Activated naive CD8-positive, alpha-beta T cell treated with anti-CD3 and anti-CD28 coated beads, Interleukin-2, amount 50 U/mL, for 24 hours (primary cell): ENCODE measurements around the gene INSYN2A.

Experiments
- ATAC-seq: fragments of 150-1000 bp; cut with Tn5 transposase; one replicate; pipeline ENCODE4 v1.10.0; 2021
- DNase-seq: peaks from one replicate; pipeline ENCODE4 v3.0.0; 2021
- H3K27ac Mint-ChIP-seq: one replicate; pipeline ENCODE4 v1.8.0; 2021; ENCODE audit warnings: mild to moderate bottlenecking, mixed read lengths
- H3K27me3 Mint-ChIP-seq: one replicate; pipeline ENCODE4 v1.8.0; 2021; ENCODE audit warnings: mixed read lengths
- H3K36me3 Mint-ChIP-seq: one replicate; pipeline ENCODE4 v1.8.0; 2021; ENCODE audit warnings: low read depth, mixed read lengths
- H3K4me1 Mint-ChIP-seq: one replicate; pipeline ENCODE4 v1.8.0; 2021; ENCODE audit warnings: mixed read lengths
- H3K4me3 Mint-ChIP-seq: one replicate; pipeline ENCODE4 v1.8.0; 2021; ENCODE audit warnings: mild to moderate bottlenecking, moderate library complexity, mixed read lengths
- H3K9me3 Mint-ChIP-seq: one replicate; pipeline ENCODE4 v1.8.0; 2021; ENCODE audit warnings: mixed read lengths

INSYN2A gene

GRCh38 chr10:127151981-127152699 is 44.3 kb downstream of the INSYN2A start:
- H3K27me3 Mint-ChIP-seq = no peaks in the 10 kb centered on the region
- no peak for ATAC-seq
- no peaks in the 10 kb centered on the region for H3K36me3 Mint-ChIP-seq

GRCh38 chr10:127151541-127151940 is 44.9 kb downstream of the INSYN2A start:
- Mint-ChIP-seq H3K36me3 (no peaks in the 10 kb centered on the region), H3K4me1 (peaks cover 9% of the 10 kb centered on the region), H3K4me3 (no peak overlapping the region), H3K27ac (no peak overlapping the region), H3K9me3 (peaks cover 5% of the 10 kb centered on the region), H3K27me3 (no peaks in the 10 kb centered on the region)
- ATAC-seq = no peak
- DNase-seq = no peak

More at GRCh38 chr10:127151981-127152699, 44.3 kb downstream of the INSYN2A start:
- H3K27ac Mint-ChIP-seq = no peak overlapping the region
- H3K4me1 Mint-ChIP-seq = peaks cover 9% of the 10 kb centered on the region
- DNase-seq = no peak
- H3K9me3 Mint-ChIP-seq = peaks cover 5% of the 10 kb centered on the region
- H3K4me3 Mint-ChIP-seq = no peak overlapping the region

- Mint-ChIP-seq H3K4me1 (peaks cover 9% of the 10 kb centered on the region), H3K27ac (no peak overlapping the region), H3K9me3 (peaks cover 5% of the 10 kb centered on the region), H3K36me3 (no peaks in the 10 kb centered on the region), H3K4me3 (no peak overlapping the region), H3K27me3 (no peaks in the 10 kb centered on the region)
- no peak for ATAC-seq
- DNase-seq = no peak
These were observed 46.3 kb downstream of the INSYN2A start for GRCh38 chr10:127150136-127150535.

GRCh38 chr10:127149501-127150081 is 46.8 kb downstream of the INSYN2A start:
- Mint-ChIP-seq H3K27ac (no peak overlapping the region), H3K4me1 (peaks cover 9% of the 10 kb centered on the region), H3K9me3 (peaks cover 5% of the 10 kb centered on the region), H3K36me3 (no peaks in the 10 kb centered on the region), H3K27me3 (no peaks in the 10 kb centered on the region), H3K4me3 (no peak overlapping the region)
- DNase-seq (no peak), ATAC-seq (no peak)

- Mint-ChIP-seq H3K4me3 (no peak overlapping the region), H3K9me3 (peaks cover 5% of the 10 kb centered on the region), H3K4me1 (peaks cover 9% of the 10 kb centered on the region), H3K36me3 (no peaks in the 10 kb centered on the region), H3K27me3 (no peaks in the 10 kb centered on the region), H3K27ac (no peak overlapping the region)
- ATAC-seq = peak; percentile 78
- no peak for DNase-seq
These were observed 47.5 kb downstream of the INSYN2A start for GRCh38 chr10:127148933-127149220.

- Mint-ChIP-seq H3K27ac (no peak overlapping the region), H3K27me3 (no peaks in the 10 kb centered on the region), H3K4me3 (no peak overlapping the region), H3K36me3 (no peaks in the 10 kb centered on the region), H3K4me1 (peaks cover 9% of the 10 kb centered on the region), H3K9me3 (peaks cover 5% of the 10 kb centered on the region)
- DNase-seq (no peak), ATAC-seq (no peak)
These were observed 48.1 kb downstream of the INSYN2A start for GRCh38 chr10:127148066-127148932.

- no peaks in the 10 kb centered on the region for H3K36me3 Mint-ChIP-seq
- H3K27me3 Mint-ChIP-seq = no peaks in the 10 kb centered on the region
- H3K4me1 Mint-ChIP-seq = peaks cover 9% of the 10 kb centered on the region
- ATAC-seq (no peak), DNase-seq (no peak)
- H3K4me3 Mint-ChIP-seq = no peak overlapping the region
- no peak overlapping the region for H3K27ac Mint-ChIP-seq
- H3K9me3 Mint-ChIP-seq = peaks cover 5% of the 10 kb centered on the region
These were observed 49.7 kb downstream of the INSYN2A start for GRCh38 chr10:127146661-127147060.
